Measurements from ENCODE around the gene LSAMP.

- TF ChIP-seq CTCF (IDR thresholded peaks at IDR 0.05; ENCODE audit: insufficient read depth, low read length, poor library complexity, severe bottlenecking) (no peak), EZH2phosphoT487 (conservative IDR thresholded peaks at IDR 0.05; ENCODE audit: low read length) (no peak)
These were observed 5.1 kb downstream of the LSAMP start for GRCh38 chr3:116440196-116440595.
